Measurements from ENCODE around the gene NKX6-1.

Gene NKX6-1

GRCh38 chr4:84498935-84499623, at the start of gene NKX6-1:
NKX6-1 (minus strand) TSS chr4:84499292; CDS start chr4:84498228, 1,064 bp downstream.
- DNase-seq (ENCODE audit: low spot score) = peak; percentile 52

DNA sequence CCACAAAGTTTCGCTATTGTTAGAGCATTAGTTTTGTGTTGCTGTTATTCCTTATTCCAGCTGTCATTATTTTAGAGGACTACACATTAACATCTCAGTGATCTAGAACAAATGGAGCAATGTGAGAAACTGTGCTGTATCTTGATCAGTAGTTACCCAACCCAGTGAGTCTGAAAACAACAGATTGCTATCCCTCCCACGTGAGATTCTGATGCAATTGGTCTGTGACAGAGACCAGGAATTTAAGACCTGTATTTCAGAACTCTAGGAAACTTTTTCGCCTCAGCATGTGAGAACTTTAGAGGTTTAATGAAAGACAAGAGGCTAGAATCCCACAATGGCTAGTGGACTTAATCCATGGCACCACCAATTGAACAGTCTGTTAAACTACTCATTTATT, 48.1 kb upstream of the NKX6-1 start:
- DNase-seq (ENCODE audit: low spot score) = no peak

DNA sequence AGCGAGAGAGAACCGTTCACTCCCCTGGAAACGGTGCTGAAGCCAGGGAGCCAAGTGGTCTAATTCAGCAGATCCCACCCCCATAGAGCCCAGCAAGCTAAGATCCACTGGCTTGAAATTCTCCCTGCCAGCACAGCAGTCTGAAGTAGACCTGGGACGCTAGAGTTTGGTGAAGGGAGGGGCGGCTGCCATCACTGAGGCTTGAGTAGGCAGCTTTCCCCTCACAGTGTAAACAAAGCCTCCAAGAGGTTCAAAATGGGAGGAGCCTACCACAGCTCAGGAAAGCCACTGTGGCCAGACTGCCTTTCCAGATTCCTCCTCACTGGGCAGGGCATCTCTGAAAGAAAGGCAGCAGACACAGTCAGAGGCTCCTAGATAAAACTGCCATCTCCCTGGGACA, 46.0 kb upstream of the NKX6-1 start:
- no peak for DNase-seq (ENCODE audit: low spot score)

DNA sequence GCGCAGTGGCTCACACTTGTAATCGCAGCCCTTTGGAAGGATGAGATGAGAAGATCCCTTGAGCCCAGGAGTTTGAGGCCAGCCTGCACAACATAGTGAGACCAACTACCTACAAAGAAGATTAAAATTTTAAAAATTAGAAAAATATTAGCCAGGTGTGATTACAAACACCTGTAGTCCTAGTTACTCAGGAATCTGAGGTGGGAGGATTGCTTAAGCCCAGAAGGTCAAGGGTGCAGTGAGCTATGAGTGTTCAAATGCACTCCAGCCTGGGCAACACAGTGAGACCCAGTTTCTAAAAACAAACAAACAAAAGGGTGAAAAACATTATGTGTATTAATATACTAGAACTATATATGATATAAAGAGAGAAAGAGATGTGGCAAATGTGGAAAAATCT, 36.8 kb upstream of the NKX6-1 start:
- DNase-seq (ENCODE audit: low spot score) = no peak

- DNase-seq (ENCODE audit: low spot score) = no peak
Observed at GRCh38 chr4:84531689-84532088, 32.6 kb upstream of the NKX6-1 start.

DNA sequence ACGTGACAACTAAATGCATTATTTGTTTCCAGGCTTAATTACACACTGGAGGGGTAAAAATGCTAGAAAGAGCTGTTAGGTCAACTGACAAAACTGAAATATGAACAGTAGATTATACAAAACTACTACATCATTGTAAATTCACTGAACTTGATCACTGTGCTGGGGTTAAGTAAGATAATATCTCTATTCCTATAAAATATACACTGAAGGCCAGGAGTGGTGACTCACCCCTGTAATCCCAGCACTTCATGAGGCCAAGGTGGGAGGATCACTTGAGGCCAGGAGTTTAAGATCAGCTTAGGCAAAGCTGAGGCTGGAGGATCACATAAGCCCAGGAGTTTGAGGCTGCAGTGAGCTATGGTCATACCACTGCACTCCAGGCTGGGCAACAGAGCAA, 31.8 kb upstream of the NKX6-1 start:
- no peak for DNase-seq (ENCODE audit: low spot score)

GRCh38 chr4:84530454-84530853, 31.4 kb upstream of the NKX6-1 start:
- no peak for DNase-seq (ENCODE audit: low spot score)

- DNase-seq (ENCODE audit: low spot score) = peak; percentile 3
Observed at GRCh38 chr4:84529169-84529751, 30.2 kb upstream of the NKX6-1 start.

- no peak for DNase-seq (ENCODE audit: low spot score)
Observed at GRCh38 chr4:84527391-84527790, 28.3 kb upstream of the NKX6-1 start.

GRCh38 chr4:84515075-84515474, 16.0 kb upstream of the NKX6-1 start:
- DNase-seq (ENCODE audit: low spot score) = no peak

DNA sequence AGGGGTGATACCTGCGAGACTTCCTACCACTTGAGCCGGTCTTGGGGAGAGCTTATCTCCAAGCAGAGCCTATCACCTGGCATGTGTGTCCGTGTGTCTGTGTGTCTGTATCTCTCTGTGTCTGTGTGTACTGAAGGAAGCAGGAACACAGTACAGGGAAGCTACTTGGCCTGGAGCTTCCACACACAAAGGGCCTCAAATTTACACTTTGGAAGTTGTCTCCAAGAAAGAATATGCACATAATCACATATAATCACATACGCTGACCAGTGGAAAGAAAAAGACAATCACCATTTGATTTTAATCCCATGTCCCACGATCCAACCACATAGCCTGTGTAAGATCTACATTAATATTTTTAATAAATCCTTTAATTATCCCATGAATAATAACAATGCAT, 13.2 kb upstream of the NKX6-1 start:
- DNase-seq (ENCODE audit: low spot score) = no peak

- no peak for DNase-seq (ENCODE audit: low spot score)
Observed at GRCh38 chr4:84511703-84512102, 12.6 kb upstream of the NKX6-1 start.

GRCh38 chr4:84507941-84508340, 8.8 kb upstream of the NKX6-1 start:
- no peak for DNase-seq (ENCODE audit: low spot score)

DNA sequence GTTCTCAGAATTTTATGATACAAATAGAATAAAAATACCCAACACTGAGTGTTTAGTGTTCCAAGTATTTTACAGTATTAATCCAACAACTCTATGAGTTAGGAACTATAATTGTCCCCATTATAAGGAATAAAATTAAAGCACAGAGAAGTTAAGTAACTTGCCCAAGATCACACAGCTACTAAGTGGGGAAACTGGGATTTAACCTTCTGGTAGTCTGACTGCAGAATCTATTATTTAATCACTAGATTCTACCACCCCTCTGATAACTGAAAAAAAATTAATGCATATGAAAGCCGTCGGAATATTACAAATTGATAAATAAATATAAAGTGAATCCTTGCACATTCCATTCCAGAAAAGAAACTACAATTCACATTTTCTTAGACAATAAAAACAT, 5.7 kb upstream of the NKX6-1 start:
- DNase-seq (ENCODE audit: low spot score) = no peak

DNA sequence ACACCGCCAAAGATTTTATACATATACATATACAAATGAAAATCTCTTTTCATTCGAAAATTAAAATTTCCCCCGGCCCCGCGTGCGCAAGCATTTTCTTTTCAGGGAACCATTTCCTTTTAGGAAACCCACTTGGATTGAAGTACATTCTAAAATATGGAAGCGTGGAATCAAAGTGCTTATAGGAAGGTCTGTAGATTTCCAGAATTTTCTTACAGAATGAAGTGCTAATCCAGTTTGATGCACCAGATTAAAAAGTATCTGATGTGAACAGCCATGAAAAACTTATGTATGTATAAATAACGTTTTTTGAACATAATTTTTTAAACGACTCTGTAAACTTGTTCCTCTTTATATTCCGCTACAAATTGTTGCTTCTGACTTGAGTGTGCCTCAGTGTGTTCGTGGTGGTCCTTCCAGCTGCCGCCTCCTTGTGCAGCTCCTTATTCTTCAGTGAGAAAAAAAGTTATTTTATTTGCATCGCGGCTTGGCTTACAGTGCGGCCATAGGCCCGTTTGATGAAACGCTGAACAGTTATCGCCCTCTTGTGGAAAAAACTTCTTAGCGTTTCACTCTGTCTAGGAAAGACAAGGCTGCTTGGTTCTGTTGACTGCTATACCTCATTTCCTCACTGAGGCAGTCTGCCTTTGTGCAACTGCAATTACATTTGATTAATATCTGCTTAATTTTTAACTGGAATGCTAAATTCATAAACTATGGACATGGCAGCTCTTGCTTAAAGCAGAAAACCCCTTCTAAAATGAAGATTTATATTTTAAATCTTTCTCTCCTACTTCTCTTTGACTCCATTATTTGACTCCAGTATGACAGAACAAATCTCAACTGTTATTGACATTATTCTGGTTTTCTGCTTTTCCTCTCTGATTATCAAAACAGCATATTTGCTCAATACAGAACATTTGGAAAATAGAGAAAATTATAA, 4.7 kb upstream of the NKX6-1 start:
- DNase-seq (ENCODE audit: low spot score) = peak; percentile 73

GRCh38 chr4:84502955-84503373, 3.9 kb upstream of the NKX6-1 start:
- no peak for DNase-seq (ENCODE audit: low spot score)

DNA sequence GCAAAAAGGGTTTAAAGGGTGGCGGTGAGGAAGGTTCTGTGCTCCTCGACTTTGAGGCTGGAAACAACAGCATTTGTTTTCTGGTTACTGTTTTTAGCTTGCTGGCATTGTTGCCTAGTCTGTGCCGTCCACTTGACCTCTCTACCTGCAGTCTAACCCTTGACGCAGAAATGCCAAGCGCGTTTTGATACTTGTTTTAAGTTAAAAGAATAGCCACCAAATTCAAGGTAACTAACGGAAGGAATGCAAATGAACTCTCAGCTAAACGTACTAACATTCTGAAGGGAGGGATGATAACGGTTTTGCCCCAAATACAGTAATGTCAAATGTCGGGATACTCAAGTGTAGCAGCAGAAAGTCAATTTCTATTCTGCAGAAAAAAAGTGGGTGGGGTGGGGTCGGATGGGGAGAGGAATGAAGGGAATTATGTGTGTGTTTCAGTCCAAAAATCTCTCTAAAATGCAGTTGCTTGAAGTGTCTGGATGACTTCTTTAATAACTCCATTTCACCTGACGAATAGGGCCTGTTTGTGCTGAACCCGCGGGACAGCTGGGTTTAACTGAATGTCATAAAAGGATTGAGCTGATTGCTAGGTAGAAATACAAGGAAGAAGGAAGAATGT, 3.4 kb upstream of the NKX6-1 start:
- DNase-seq (ENCODE audit: low spot score) = no peak

DNA sequence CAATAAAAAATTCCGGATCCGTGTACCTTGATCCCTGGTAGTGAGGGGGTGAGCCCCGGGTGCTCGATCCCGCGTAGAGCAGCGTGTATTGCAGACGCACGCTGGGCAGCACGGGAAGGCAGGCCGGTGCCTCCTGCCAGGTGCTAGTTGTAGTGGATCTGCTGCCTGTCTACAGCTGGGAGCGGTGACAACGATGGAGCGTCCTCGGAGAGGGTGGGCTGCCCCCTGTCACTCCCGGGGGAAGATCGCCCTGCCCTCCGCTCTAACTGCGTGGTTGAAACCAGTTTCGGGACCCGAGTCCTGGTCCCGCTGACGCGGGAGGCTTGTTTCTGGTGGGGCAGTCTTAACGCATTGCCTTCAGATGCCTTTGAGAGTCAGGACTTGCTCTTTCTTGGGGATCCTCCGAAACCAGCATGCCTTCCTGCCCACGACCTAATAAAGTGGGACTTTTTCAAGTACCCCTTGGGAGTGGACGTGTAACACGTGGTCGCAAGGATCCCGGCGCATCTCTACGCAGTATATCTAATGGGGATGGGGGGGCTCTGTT, 2.7 kb upstream of the NKX6-1 start:
- DNase-seq (ENCODE audit: low spot score) = no peak

DNA sequence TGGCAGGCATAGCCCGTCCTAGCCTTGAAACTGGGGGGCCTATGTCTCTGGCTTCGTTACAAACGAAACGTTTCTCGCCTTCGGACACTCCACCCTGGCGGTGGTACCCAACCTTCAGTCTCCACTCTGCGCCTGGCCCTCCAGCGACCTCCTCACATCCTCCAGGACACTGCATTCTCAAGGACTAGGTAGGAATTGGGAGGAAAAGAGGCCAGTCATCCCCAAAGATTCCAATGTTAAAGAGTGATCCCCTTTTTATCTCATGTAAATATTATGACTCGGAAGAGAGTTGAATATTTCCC, 2.1 kb upstream of the NKX6-1 start:
- DNase-seq (ENCODE audit: low spot score) = no peak

DNA sequence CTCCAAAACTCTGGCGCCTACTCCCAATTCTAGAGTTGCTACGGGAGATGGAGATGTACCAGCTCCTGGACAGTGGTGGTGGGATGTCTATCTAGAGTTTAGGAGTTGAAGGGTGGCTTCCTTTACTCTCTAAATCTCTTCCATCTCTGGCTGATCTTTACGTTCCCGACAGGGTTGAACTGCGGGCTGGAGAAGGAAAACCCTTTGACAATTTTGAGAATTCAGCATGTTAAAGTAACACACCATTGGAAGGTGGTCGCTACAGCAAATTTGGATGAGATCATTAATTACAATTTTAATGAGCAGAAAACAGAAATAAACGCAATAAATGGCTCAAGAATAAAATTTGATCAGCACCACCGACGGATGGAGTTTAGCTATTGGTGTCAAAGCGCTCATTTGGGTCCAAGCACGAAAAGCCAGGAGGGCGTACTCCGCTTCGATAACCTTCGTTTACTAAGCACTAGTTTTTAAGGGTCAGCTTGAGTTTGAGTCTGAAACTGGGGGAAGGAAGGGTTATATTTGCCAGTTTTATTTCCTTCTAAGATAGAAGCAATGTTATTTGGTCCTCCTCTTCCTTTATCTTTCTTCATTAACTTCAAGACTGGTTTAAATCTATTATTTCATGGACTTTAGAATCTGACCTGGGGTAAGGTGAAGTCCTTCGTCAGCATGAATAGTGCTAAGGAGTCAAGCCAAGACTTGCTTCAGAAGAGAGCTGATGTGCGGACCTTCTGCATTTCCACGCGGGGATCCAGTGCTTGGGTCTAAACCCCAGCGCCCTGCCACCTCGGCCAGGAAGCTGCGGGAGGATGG, 1.5 kb upstream of the NKX6-1 start:
- no peak for DNase-seq (ENCODE audit: low spot score)

GRCh38 chr4:84499624-84499982, 511 bp upstream of the NKX6-1 start:
- DNase-seq (ENCODE audit: low spot score) = no peak

All from hepatic stellate cell (primary cell).